Lung (tissue), 12 donors: ENCODE results near the gene TSPYL4. TPM values are rescaled to one million over a fixed set of nuclear protein-coding genes. Genes with fewer than 3 reads are reported as not detected.

Experiments
- ATAC-seq: fragments of 200-7000 bp; cut with Tn5 transposase; one replicate; pipeline ENCODE4 v1.9.1; 2020; ENCODE audit warnings: moderate number of reproducible peaks; ENCODE audit not compliant: insufficient read depth, low FRiP score
- DNase-seq, 3 donors: peaks; one replicate each; pipeline ENCODE4 v3.0.0-alpha.2; 2013 to 2017
- H3K27ac ChIP-seq, 2 donors: one replicate each; pipeline ENCODE4 v1.5.1; 2013; ENCODE audit warnings: mild to moderate bottlenecking in 2 of 2, moderate library complexity in 2 of 2, control low read depth in 1 of 2, inconsistent platforms in 1 of 2, low read depth in 1 of 2, low read length in 1 of 2
- H3K27me3 ChIP-seq, 3 donors: one replicate each; pipeline ENCODE4 v1.5.1; 2013; ENCODE audit warnings: low read length in 2 of 3; ENCODE audit not compliant: control insufficient read depth in 3 of 3, insufficient read depth in 3 of 3
- H3K36me3 ChIP-seq, 4 donors: one replicate each; pipeline ENCODE4 v1.5.1; 2013; ENCODE audit warnings: low read length in 4 of 4, mild to moderate bottlenecking in 1 of 4, moderate library complexity in 1 of 4; ENCODE audit not compliant: control insufficient read depth in 4 of 4, insufficient read depth in 4 of 4
- H3K4me1 ChIP-seq, 5 donors: one replicate each; pipeline ENCODE4 v1.5.1; 2013; ENCODE audit warnings: low read length in 5 of 5, mild to moderate bottlenecking in 2 of 5, moderate library complexity in 1 of 5; ENCODE audit not compliant: control insufficient read depth in 5 of 5, insufficient read depth in 5 of 5
- H3K4me3 ChIP-seq: one replicate; pipeline ENCODE4 v1.5.1; 2013; ENCODE audit warnings: mild to moderate bottlenecking, control low read depth, moderate library complexity
- H3K9ac ChIP-seq, 2 donors: one replicate each; pipeline ENCODE4 v1.5.1; 2013; ENCODE audit warnings: low read length in 2 of 2, control low read depth in 1 of 2; ENCODE audit not compliant: insufficient read depth in 1 of 2
- H3K9me3 ChIP-seq, 4 donors: one replicate each; pipeline ENCODE4 v1.5.1; 2013; ENCODE audit warnings: low read length in 3 of 4, mild to moderate bottlenecking in 1 of 4, moderate library complexity in 1 of 4; ENCODE audit not compliant: control insufficient read depth in 4 of 4, insufficient read depth in 3 of 4
- WGBS, 2 donors: extraction: QIAGEN DNeasy Blood & Tissue Kit; methylation state at CpG; one replicate each; pipeline ENCODE4 v1.1.7; 2013; 5-methylcytosine and 5-hydroxymethylcytosine counted together
- polyA plus RNA-seq, 2 donors: library from polyadenylated mRNA; stranded (reverse); fragments of 200-250 nt; gene quantifications; one replicate each; pipeline ENCODE4 v1.2.1, GENCODE V29; 2013
- total RNA-seq, 2 donors: library from RNA; depleted of rRNA in 1 of 2; stranded (reverse); fragments of >200 nt in 1 of 2; gene quantifications; one replicate each; pipeline ENCODE4 v1.2.1, GENCODE V29; 2014 to 2021
- TF ChIP-seq, protein P1 (sequence below): IDR thresholded peaks from 2 replicates; pipeline ENCODE4 v1.5.1; 2012; ENCODE audit warnings: mild to moderate bottlenecking; ENCODE audit errors: control extremely low read depth, extremely low read depth
- donor health status: control.
- donor health status: control.
- donor health status: Bipolar disorder and iron deficiency.
- donor health status: healthy.
- donor health status: DM: yes; HTN: yes; CAD: no.

The TSPYL4 gene
- total and polyA plus RNA-seq, 4 donors, result 7.3 to 30.0 (median 11.9) TPM

GRCh38 chr6:116208056-116208785 is 45.7 kb downstream of the TSPYL4 start:
- Histone ChIP-seq H3K36me3 (peaks cover 0 to 2% (median under 1%) of the 10 kb centered on the region in 4 donors), H3K4me1 (peaks cover 0 to 25% (median 7%) of the 10 kb centered on the region in 5 donors), H3K27ac (no peak overlapping the region), H3K4me3 (no peak overlapping the region), H3K9me3 (no peaks in the 10 kb centered on the region), H3K27me3 (no peaks in the 10 kb centered on the region), H3K9ac (no peak overlapping the region)
- 83 to 85% methylated on average over 4 of the region's 4 CpGs for WGBS, 2 donors
- TF ChIP-seq, protein P1, sequence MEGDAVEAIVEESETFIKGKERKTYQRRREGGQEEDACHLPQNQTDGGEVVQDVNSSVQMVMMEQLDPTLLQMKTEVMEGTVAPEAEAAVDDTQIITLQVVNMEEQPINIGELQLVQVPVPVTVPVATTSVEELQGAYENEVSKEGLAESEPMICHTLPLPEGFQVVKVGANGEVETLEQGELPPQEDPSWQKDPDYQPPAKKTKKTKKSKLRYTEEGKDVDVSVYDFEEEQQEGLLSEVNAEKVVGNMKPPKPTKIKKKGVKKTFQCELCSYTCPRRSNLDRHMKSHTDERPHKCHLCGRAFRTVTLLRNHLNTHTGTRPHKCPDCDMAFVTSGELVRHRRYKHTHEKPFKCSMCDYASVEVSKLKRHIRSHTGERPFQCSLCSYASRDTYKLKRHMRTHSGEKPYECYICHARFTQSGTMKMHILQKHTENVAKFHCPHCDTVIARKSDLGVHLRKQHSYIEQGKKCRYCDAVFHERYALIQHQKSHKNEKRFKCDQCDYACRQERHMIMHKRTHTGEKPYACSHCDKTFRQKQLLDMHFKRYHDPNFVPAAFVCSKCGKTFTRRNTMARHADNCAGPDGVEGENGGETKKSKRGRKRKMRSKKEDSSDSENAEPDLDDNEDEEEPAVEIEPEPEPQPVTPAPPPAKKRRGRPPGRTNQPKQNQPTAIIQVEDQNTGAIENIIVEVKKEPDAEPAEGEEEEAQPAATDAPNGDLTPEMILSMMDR, result no peak
- ATAC-seq, result no peak
- DNase-seq, result no peak

GRCh38 chr6:116206231-116206903 is 47.5 kb downstream of the TSPYL4 start:
- Histone ChIP-seq H3K27me3 (no peaks in the 10 kb centered on the region), H3K9me3 (no peaks in the 10 kb centered on the region), H3K9ac (no peak overlapping the region), H3K36me3 (no peaks in the 10 kb centered on the region), H3K4me3 (no peak overlapping the region), H3K27ac (no peak overlapping the region), H3K4me1 (peaks cover 0 to 35% (median 10%) of the 10 kb centered on the region in 5 donors)
- 88 to 90% methylated on average over 1 of the region's 1 CpG for WGBS, 2 donors
- peak in 2 of 3 donors; percentile 32 to 46 for DNase-seq
- ATAC-seq, result no peak
- TF ChIP-seq, protein P1, result no peak

- Histone ChIP-seq H3K9me3 (no peaks in the 10 kb centered on the region), H3K4me3 (no peak overlapping the region), H3K4me1 (peaks cover 0 to 46% (median 11%) of the 10 kb centered on the region in 5 donors), H3K9ac (peak overlapping the region in 1 of 2 donors; percentile 16), H3K36me3 (no peaks in the 10 kb centered on the region), H3K27me3 (no peaks in the 10 kb centered on the region), H3K27ac (no peak overlapping the region)
- DNase-seq (peak in 2 of 3 donors; percentile 35 to 54), ATAC-seq (no peak)
- 58 to 81% methylated on average over 2 of the region's 2 CpGs for WGBS, 2 donors
- TF ChIP-seq, protein P1, result no peak
Measured at GRCh38 chr6:116205281-116205680, 48.6 kb downstream of the TSPYL4 start.
